Hematopoietic multipotent progenitor cell treated with erythropoietin and hydrocortisone succinate and interleukin-3 and kit ligand, for 8 days (in vitro differentiated cells): Measurements from ENCODE around the gene INTS4.
"Not testable (repeated sequence)": the region's sequence is repeated elsewhere in the genome, so short reads cannot be mapped to it uniquely, and the experiment has no call there.

ENCODE experiments used
- DNase-seq: peaks from one replicate; pipeline ENCODE4 v3.0.0-alpha.2; 2015

The INTS4 gene

GRCh38 chr11:77876045-77876444 is 118.4 kb downstream of the INTS4 start:
- no peak for DNase-seq

- no peak for DNase-seq
These were observed 120.3 kb downstream of the INTS4 start for GRCh38 chr11:77874206-77874605.

GRCh38 chr11:77873345-77873744 is 121.1 kb downstream of the INTS4 start:
- no peak for DNase-seq

GRCh38 chr11:77871855-77872254 is 122.6 kb downstream of the INTS4 start:
- DNase-seq, result no peak

- DNase-seq, result no peak
These were observed 125.7 kb downstream of the INTS4 start for GRCh38 chr11:77868744-77869143.

GRCh38 chr11:77866336-77866735 is 128.1 kb downstream of the INTS4 start:
- no peak for DNase-seq

GRCh38 chr11:77865805-77866204 is 128.7 kb downstream of the INTS4 start:
- DNase-seq, result no peak

- not testable (repeated sequence) for DNase-seq
These were observed 133.0 kb downstream of the INTS4 start for GRCh38 chr11:77861444-77861843.

GRCh38 chr11:77857906-77858457 is 136.5 kb downstream of the INTS4 start:
- not testable (repeated sequence) for DNase-seq

- DNase-seq, result no peak
These were observed 139.6 kb downstream of the INTS4 start for GRCh38 chr11:77854838-77855237.

- DNase-seq, result no peak
These were observed 143.0 kb downstream of the INTS4 start for GRCh38 chr11:77851503-77851902.

GRCh38 chr11:77843700-77844099 is 150.8 kb downstream of the INTS4 start:
- DNase-seq, result not testable (repeated sequence)

- DNase-seq, result no peak
These were observed 151.9 kb downstream of the INTS4 start for GRCh38 chr11:77842441-77843121.

GRCh38 chr11:77833302-77833701 is 161.2 kb downstream of the INTS4 start:
- no peak for DNase-seq

GRCh38 chr11:77828926-77829325 is 165.5 kb downstream of the INTS4 start:
- peak; percentile 61 for DNase-seq
